HEK293 (cell line): ENCODE results near the gene HIF3A.

Experiments used
- KLF10 ChIP-seq: fragments of 450-650 bp; IDR thresholded peaks from 2 replicates; pipeline ENCODE4 v1.5.1; 2018; ENCODE audit warnings: missing biosample characterization, mild to moderate bottlenecking, missing genetic modification characterization
- REST ChIP-seq: fragments of 450-650 bp; formaldehyde crosslinking; IDR thresholded peaks from 2 replicates; pipeline ENCODE4 v1.5.1; 2016; ENCODE audit warnings: missing biosample characterization, missing genetic modification characterization
- TCF7L2 ChIP-seq: IDR thresholded peaks from 2 replicates; pipeline ENCODE4 v1.6.1; 2011; ENCODE audit warnings: low read depth, mild to moderate bottlenecking, inconsistent platforms, low read length, moderate library complexity, borderline replicate concordance
- ZBTB48 ChIP-seq: fragments of 450-650 bp; formaldehyde crosslinking; IDR thresholded peaks from 2 replicates; pipeline ENCODE4 v1.5.1; 2016; ENCODE audit warnings: missing biosample characterization, missing genetic modification characterization
- ZNF174 ChIP-seq: fragments of 450-650 bp; formaldehyde crosslinking; IDR thresholded peaks from 2 replicates; pipeline ENCODE4 v1.5.0; 2017; ENCODE audit warnings: missing biosample characterization, mild to moderate bottlenecking, missing genetic modification characterization
- ZNF544 ChIP-seq: fragments of 450-650 bp; formaldehyde crosslinking; IDR thresholded peaks from 2 replicates; pipeline ENCODE4 v1.5.0; 2017; ENCODE audit warnings: missing biosample characterization, missing genetic modification characterization
- ZNF791 ChIP-seq: fragments of 450-650 bp; formaldehyde crosslinking; IDR thresholded peaks from 2 replicates; pipeline ENCODE4 v1.5.1; 2016; ENCODE audit warnings: missing biosample characterization, missing genetic modification characterization
- TF ChIP-seq, protein P1 (sequence below): fragments of 450-650 bp; formaldehyde crosslinking; IDR thresholded peaks from 2 replicates; pipeline ENCODE4 v1.5.1; 2016; ENCODE audit warnings: missing biosample characterization, missing genetic modification characterization, low read depth
- TF ChIP-seq, protein P2 (sequence below): fragments of 450-650 bp; formaldehyde crosslinking; IDR thresholded peaks from 2 replicates; pipeline ENCODE4 v1.5.1; 2016; ENCODE audit warnings: missing biosample characterization, missing genetic modification characterization

DNA sequence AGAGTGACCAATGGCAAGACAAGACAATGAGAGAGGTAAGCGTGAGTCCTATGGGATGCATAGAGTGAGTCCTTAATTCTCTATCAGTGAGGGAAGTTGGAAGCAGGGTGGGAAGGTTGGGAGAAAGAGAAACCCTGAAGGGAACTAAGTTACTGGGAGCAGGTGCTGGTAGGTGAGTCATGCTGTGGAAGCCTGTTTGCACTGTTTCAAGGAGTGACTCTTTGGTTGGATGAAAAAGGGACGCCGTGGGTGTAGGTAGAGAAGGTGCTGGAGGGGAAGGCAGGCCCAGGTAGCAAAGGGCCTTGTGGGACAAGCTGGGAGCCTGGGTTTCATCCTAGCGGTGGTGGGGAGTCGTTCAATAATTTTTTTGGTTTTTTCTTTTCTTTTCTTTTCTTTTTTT, 45.4 kb upstream of the HIF3A start:
- TF ChIP-seq TCF7L2 (no peak), ZNF791 (no peak), REST (tag by site-specific recombination) (no peak), KLF10 (tag by site-specific recombination) (no peak), ZNF544 (tag by site-specific recombination) (no peak), ZNF174 (tag by site-specific recombination) (no peak), ZBTB48 (tag by site-specific recombination) (no peak)
- TF ChIP-seq, protein P1, sequence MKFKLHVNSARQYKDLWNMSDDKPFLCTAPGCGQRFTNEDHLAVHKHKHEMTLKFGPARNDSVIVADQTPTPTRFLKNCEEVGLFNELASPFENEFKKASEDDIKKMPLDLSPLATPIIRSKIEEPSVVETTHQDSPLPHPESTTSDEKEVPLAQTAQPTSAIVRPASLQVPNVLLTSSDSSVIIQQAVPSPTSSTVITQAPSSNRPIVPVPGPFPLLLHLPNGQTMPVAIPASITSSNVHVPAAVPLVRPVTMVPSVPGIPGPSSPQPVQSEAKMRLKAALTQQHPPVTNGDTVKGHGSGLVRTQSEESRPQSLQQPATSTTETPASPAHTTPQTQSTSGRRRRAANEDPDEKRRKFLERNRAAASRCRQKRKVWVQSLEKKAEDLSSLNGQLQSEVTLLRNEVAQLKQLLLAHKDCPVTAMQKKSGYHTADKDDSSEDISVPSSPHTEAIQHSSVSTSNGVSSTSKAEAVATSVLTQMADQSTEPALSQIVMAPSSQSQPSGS (tag by site-specific recombination), result no peak
- TF ChIP-seq, protein P2, sequence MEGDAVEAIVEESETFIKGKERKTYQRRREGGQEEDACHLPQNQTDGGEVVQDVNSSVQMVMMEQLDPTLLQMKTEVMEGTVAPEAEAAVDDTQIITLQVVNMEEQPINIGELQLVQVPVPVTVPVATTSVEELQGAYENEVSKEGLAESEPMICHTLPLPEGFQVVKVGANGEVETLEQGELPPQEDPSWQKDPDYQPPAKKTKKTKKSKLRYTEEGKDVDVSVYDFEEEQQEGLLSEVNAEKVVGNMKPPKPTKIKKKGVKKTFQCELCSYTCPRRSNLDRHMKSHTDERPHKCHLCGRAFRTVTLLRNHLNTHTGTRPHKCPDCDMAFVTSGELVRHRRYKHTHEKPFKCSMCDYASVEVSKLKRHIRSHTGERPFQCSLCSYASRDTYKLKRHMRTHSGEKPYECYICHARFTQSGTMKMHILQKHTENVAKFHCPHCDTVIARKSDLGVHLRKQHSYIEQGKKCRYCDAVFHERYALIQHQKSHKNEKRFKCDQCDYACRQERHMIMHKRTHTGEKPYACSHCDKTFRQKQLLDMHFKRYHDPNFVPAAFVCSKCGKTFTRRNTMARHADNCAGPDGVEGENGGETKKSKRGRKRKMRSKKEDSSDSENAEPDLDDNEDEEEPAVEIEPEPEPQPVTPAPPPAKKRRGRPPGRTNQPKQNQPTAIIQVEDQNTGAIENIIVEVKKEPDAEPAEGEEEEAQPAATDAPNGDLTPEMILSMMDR (tag by site-specific recombination), result no peak
